ENCODE data around the gene ZNF783.

Gene ZNF783

GRCh38 chr7:149261829-149262617 is at the start of gene ZNF783:
Gene ZNF783, plus strand, starts transcription at chr7:149262196. Its CDS starts 138 bp downstream, at chr7:149262334.
- peak within 1 kb of the TSS; percentile 74 for H3K4me3 ChIP-seq (ENCODE audit: low read depth, low read length)
- no peaks in the 10 kb centered on the region for H3K4me1 ChIP-seq (ENCODE audit: control insufficient read depth, insufficient read depth, low read length)
- H3K9ac ChIP-seq (ENCODE audit: low read length): peak within 1 kb of the TSS; percentile 90
- peak within 1 kb of the TSS; percentile 19; the same call in 1 of the 2 replicates for H3K27ac ChIP-seq (ENCODE audit: low read depth, low read length)
- H3K36me3 ChIP-seq (ENCODE audit: control insufficient read depth, insufficient read depth, low read length): peaks cover 16% of the 10 kb centered on the region
- peaks cover 6% of the 10 kb centered on the region for H3K27me3 ChIP-seq (ENCODE audit: control insufficient read depth, insufficient read depth, low read length)
- no peaks in the 10 kb centered on the region for H3K9me3 ChIP-seq (ENCODE audit: control insufficient read depth, insufficient read depth, low read depth, low read length)

DNA sequence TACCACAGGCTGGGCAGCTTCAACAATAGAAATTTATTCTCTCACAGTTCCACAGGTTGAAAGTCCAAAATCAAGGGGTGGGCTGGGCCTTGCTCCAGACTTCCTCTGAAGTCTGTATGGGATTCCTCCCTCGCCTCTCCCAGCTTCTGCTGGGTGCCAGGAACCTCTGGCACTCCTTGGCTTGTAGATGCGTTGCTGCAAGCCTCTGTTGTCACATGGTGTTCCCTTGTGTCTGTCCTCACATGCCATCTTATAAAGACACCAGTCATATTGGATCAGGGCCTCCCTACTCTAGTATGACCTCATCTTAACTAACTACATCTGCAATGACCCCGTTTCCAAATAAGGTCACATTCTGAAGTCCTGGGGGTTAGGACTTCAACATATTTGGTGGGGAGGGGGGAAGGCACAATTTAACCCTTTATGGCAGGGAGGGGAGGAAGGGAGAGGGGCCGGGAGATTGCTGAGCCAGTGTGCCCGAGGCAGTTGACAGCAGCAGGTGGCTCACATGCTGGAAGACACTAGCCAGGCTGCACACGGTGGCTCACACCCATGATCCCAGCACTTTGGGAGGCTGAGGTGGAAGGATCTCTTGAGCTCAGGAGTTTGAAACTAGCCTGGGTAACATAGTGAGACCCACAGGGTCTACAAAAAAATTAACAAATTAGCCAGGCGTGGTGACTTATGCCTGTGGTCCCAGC is 47.8 kb upstream of the ZNF783 start:
- no peaks in the 10 kb centered on the region for H3K9me3 ChIP-seq (ENCODE audit: control insufficient read depth, insufficient read depth, low read depth, low read length)
- peaks cover 11% of the 10 kb centered on the region; the same call in 1 of the 2 replicates for H3K4me1 ChIP-seq (ENCODE audit: control insufficient read depth, insufficient read depth, low read length)
- H3K27me3 ChIP-seq (ENCODE audit: control insufficient read depth, insufficient read depth, low read length): no peaks in the 10 kb centered on the region
- no peak overlapping the region for H3K4me3 ChIP-seq (ENCODE audit: low read depth, low read length)
- H3K36me3 ChIP-seq (ENCODE audit: control insufficient read depth, insufficient read depth, low read length): peaks cover 96% of the 10 kb centered on the region
- no peak overlapping the region for H3K27ac ChIP-seq (ENCODE audit: low read depth, low read length)
- H3K9ac ChIP-seq (ENCODE audit: low read length): no peak overlapping the region

DNA sequence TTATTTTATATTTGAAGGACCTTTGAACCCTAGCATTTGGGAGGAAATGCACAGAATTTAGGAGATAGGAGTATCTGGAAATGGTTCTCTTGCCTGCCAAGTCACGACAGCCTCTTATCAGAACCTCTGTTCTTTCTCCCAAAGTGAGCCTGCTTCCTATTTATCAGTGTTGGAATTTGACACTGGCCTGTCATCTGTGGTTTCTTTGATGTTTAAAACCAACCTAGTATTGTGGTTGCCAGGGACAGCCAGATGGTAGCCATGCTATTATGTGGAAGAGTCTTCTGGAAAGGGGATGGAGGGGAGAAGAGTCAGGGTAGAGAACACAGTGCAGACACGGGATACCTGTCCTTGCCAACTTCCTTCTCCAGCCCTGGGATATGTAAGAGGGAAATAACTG is 45.6 kb upstream of the ZNF783 start:
- Histone ChIP-seq H3K4me3 (ENCODE audit: low read depth, low read length) (no peak overlapping the region), H3K9ac (ENCODE audit: low read length) (no peak overlapping the region), H3K4me1 (ENCODE audit: control insufficient read depth, insufficient read depth, low read length) (peaks cover 13% of the 10 kb centered on the region; the same call in 1 of the 2 replicates), H3K9me3 (ENCODE audit: control insufficient read depth, insufficient read depth, low read depth, low read length) (no peaks in the 10 kb centered on the region), H3K27me3 (ENCODE audit: control insufficient read depth, insufficient read depth, low read length) (no peaks in the 10 kb centered on the region), H3K36me3 (ENCODE audit: control insufficient read depth, insufficient read depth, low read length) (peaks cover 92% of the 10 kb centered on the region), H3K27ac (ENCODE audit: low read depth, low read length) (no peak overlapping the region; the same call in 1 of the 2 replicates)

DNA sequence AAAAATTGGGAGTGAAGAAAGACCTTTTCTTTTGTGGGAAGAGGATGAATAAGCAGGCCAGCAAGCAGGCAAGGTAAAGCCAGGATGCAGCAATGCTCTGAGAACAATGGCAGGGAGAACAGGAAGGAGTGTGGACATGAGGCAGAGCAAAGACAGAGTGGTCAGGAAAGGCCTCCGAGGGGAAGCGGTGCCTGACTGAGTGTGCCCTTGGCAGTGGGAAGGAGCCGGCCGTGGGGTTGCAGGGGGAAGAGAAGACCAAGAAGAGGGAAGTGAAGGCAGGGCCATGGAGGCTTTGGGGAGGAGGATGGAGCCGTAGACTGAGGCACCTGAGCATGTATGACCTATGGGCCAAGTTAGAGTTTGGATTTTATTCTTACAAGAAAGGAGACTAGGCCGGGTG is 44.4 kb upstream of the ZNF783 start:
- Histone ChIP-seq H3K9me3 (ENCODE audit: control insufficient read depth, insufficient read depth, low read depth, low read length) (no peaks in the 10 kb centered on the region), H3K27me3 (ENCODE audit: control insufficient read depth, insufficient read depth, low read length) (no peaks in the 10 kb centered on the region), H3K36me3 (ENCODE audit: control insufficient read depth, insufficient read depth, low read length) (peaks cover 88% of the 10 kb centered on the region), H3K4me1 (ENCODE audit: control insufficient read depth, insufficient read depth, low read length) (peaks cover 13% of the 10 kb centered on the region; the same call in 1 of the 2 replicates), H3K9ac (ENCODE audit: low read length) (no peak overlapping the region), H3K4me3 (ENCODE audit: low read depth, low read length) (no peak overlapping the region), H3K27ac (ENCODE audit: low read depth, low read length) (no peak overlapping the region)

DNA sequence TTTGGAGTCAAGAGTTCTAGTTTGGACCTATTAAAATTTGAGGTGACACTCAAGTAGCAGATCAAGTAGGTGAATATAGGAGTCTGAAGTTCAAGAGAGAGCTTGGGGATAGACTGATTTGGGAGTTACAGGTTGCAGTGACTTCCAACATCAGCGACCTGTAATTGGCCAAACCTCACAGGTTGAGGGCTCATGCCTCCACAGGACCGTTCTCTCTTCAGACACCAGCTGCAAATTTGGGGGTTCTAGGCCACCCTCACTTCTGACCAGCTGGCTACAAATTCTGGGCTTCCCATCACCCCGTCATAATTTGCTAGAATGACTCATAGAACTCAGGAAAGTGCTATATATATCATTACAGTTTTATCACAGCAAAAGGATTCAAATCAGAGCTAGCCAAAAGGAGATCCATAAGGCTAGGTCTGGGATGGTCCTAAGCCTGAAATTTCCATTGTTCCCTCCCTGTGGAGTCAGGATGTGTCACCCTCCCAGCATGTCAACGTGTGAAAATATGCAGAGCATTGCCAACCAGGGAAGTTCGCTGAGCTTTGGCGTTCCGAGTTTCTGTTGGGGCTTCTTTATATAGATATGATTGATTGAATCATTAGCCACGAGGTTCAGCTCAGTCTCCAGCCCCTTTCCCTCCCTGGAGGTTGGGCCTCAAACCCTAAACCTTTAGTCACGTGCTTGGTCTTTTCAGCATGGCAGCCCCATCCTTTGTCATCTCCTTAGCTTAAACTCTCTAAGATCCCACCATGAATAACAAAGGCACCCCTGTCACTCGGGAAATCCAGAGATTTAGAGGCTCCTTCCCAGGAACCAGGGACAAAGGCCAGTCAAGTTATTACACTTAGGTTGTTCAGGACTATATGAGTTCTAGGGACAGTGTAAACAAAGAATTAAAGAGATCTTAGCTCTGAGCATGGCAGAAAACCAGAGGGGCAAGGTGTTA is 43.3 kb upstream of the ZNF783 start:
- H3K4me3 ChIP-seq (ENCODE audit: low read depth, low read length): no peak overlapping the region
- H3K9ac ChIP-seq (ENCODE audit: low read length): peak overlapping the region; percentile 2
- no peaks in the 10 kb centered on the region for H3K27me3 ChIP-seq (ENCODE audit: control insufficient read depth, insufficient read depth, low read length)
- H3K4me1 ChIP-seq (ENCODE audit: control insufficient read depth, insufficient read depth, low read length): peaks cover 13% of the 10 kb centered on the region; the same call in 1 of the 2 replicates
- H3K27ac ChIP-seq (ENCODE audit: low read depth, low read length): peak overlapping the region; percentile 58; the same call in 1 of the 2 replicates
- no peaks in the 10 kb centered on the region for H3K9me3 ChIP-seq (ENCODE audit: control insufficient read depth, insufficient read depth, low read depth, low read length)
- H3K36me3 ChIP-seq (ENCODE audit: control insufficient read depth, insufficient read depth, low read length): peaks cover 81% of the 10 kb centered on the region

DNA sequence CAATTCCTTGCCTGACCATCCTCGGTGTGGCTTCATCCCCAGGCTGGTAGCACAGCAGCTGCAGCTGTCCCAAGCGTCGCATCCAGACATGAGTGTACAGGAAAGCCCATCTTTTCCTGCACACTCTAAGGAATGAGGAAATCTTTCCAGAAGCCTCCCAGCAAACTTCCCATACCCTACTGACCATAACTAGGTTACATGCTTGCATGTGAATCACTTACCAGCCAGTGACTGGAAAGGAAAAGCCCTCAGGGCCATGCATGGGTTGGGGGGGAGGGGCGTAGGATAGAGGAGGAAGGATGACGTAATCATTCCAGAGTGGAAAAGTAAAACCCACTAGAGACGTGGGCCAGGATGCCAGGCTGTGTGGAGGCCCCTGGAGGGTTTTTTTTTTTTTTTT is 41.5 kb upstream of the ZNF783 start:
- H3K9me3 ChIP-seq (ENCODE audit: control insufficient read depth, insufficient read depth, low read depth, low read length): no peaks in the 10 kb centered on the region
- H3K36me3 ChIP-seq (ENCODE audit: control insufficient read depth, insufficient read depth, low read length): peaks cover 78% of the 10 kb centered on the region
- H3K27ac ChIP-seq (ENCODE audit: low read depth, low read length): no peak overlapping the region

DNA sequence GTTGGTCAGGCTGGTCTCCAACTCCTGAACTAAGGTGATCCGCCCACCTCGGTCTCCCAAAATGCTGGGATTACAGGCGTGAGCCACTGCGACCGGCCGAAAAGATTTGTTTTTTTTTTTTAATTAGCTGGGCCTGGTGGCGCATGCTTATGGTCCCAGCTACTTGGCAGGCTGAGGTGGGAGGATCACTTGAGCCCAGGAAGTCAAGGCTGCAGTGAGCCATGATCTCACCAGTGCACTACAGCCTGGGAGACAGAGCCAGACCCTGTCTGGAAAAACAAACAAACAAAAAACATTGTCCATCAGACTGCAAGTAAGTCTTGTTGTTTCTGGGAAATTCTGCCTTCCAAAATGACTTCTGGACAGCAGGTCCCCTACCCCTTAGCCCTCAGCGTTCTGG is 38.8 kb upstream of the ZNF783 start:
- H3K27ac ChIP-seq (ENCODE audit: low read depth, low read length): no peak overlapping the region
- H3K9ac ChIP-seq (ENCODE audit: low read length): no peak overlapping the region
- no peaks in the 10 kb centered on the region for H3K27me3 ChIP-seq (ENCODE audit: control insufficient read depth, insufficient read depth, low read length)
- no peak overlapping the region for H3K4me3 ChIP-seq (ENCODE audit: low read depth, low read length)
- H3K36me3 ChIP-seq (ENCODE audit: control insufficient read depth, insufficient read depth, low read length): peaks cover 57% of the 10 kb centered on the region
- no peaks in the 10 kb centered on the region for H3K9me3 ChIP-seq (ENCODE audit: control insufficient read depth, insufficient read depth, low read depth, low read length)
- H3K4me1 ChIP-seq (ENCODE audit: control insufficient read depth, insufficient read depth, low read length): peaks cover 13% of the 10 kb centered on the region; the same call in 1 of the 2 replicates

More for the DNA sequence above, 41.5 kb upstream of the ZNF783 start:
- no peaks in the 10 kb centered on the region for H3K27me3 ChIP-seq (ENCODE audit: control insufficient read depth, insufficient read depth, low read length)
- no peak overlapping the region for H3K9ac ChIP-seq (ENCODE audit: low read length)
- peaks cover 13% of the 10 kb centered on the region; the same call in 1 of the 2 replicates for H3K4me1 ChIP-seq (ENCODE audit: control insufficient read depth, insufficient read depth, low read length)
- H3K4me3 ChIP-seq (ENCODE audit: low read depth, low read length): no peak overlapping the region

GRCh38 chr7:149223761-149224160 is 38.2 kb upstream of the ZNF783 start:
- Histone ChIP-seq H3K36me3 (ENCODE audit: control insufficient read depth, insufficient read depth, low read length) (peaks cover 51% of the 10 kb centered on the region), H3K9me3 (ENCODE audit: control insufficient read depth, insufficient read depth, low read depth, low read length) (no peaks in the 10 kb centered on the region), H3K4me3 (ENCODE audit: low read depth, low read length) (no peak overlapping the region), H3K27ac (ENCODE audit: low read depth, low read length) (no peak overlapping the region), H3K4me1 (ENCODE audit: control insufficient read depth, insufficient read depth, low read length) (peaks cover 8% of the 10 kb centered on the region; the same call in 1 of the 2 replicates), H3K27me3 (ENCODE audit: control insufficient read depth, insufficient read depth, low read length) (no peaks in the 10 kb centered on the region), H3K9ac (ENCODE audit: low read length) (no peak overlapping the region)

- no peaks in the 10 kb centered on the region for H3K27me3 ChIP-seq (ENCODE audit: control insufficient read depth, insufficient read depth, low read length)
- peaks cover 45% of the 10 kb centered on the region for H3K36me3 ChIP-seq (ENCODE audit: control insufficient read depth, insufficient read depth, low read length)
- no peaks in the 10 kb centered on the region for H3K9me3 ChIP-seq (ENCODE audit: control insufficient read depth, insufficient read depth, low read depth, low read length)
- no peak overlapping the region for H3K27ac ChIP-seq (ENCODE audit: low read depth, low read length)
- H3K4me1 ChIP-seq (ENCODE audit: control insufficient read depth, insufficient read depth, low read length): peaks cover 5% of the 10 kb centered on the region; the same call in 1 of the 2 replicates
- H3K9ac ChIP-seq (ENCODE audit: low read length): no peak overlapping the region
- no peak overlapping the region for H3K4me3 ChIP-seq (ENCODE audit: low read depth, low read length)
Observed at GRCh38 chr7:149224352-149224751, 37.6 kb upstream of the ZNF783 start.

- no peaks in the 10 kb centered on the region for H3K27me3 ChIP-seq (ENCODE audit: control insufficient read depth, insufficient read depth, low read length)
- H3K9ac ChIP-seq (ENCODE audit: low read length): no peak overlapping the region
- peaks cover 41% of the 10 kb centered on the region for H3K36me3 ChIP-seq (ENCODE audit: control insufficient read depth, insufficient read depth, low read length)
- no peak overlapping the region for H3K27ac ChIP-seq (ENCODE audit: low read depth, low read length)
- no peak overlapping the region for H3K4me3 ChIP-seq (ENCODE audit: low read depth, low read length)
- peaks cover 5% of the 10 kb centered on the region; the same call in 1 of the 2 replicates for H3K4me1 ChIP-seq (ENCODE audit: control insufficient read depth, insufficient read depth, low read length)
- H3K9me3 ChIP-seq (ENCODE audit: control insufficient read depth, insufficient read depth, low read depth, low read length): no peaks in the 10 kb centered on the region
Observed at GRCh38 chr7:149225106-149225505, 36.9 kb upstream of the ZNF783 start.
